Measurements from ENCODE around the gene PRR5. TPM values are rescaled to one million over a fixed set of nuclear protein-coding genes. Genes with fewer than 3 reads are reported as not detected.
"Not testable (repeated sequence)": the region's sequence is repeated elsewhere in the genome, so short reads cannot be mapped to it uniquely, and the experiment has no call there.

The PRR5 gene
- total RNA-seq, 1 donor from 2014 or later, result 9.6 TPM

DNA sequence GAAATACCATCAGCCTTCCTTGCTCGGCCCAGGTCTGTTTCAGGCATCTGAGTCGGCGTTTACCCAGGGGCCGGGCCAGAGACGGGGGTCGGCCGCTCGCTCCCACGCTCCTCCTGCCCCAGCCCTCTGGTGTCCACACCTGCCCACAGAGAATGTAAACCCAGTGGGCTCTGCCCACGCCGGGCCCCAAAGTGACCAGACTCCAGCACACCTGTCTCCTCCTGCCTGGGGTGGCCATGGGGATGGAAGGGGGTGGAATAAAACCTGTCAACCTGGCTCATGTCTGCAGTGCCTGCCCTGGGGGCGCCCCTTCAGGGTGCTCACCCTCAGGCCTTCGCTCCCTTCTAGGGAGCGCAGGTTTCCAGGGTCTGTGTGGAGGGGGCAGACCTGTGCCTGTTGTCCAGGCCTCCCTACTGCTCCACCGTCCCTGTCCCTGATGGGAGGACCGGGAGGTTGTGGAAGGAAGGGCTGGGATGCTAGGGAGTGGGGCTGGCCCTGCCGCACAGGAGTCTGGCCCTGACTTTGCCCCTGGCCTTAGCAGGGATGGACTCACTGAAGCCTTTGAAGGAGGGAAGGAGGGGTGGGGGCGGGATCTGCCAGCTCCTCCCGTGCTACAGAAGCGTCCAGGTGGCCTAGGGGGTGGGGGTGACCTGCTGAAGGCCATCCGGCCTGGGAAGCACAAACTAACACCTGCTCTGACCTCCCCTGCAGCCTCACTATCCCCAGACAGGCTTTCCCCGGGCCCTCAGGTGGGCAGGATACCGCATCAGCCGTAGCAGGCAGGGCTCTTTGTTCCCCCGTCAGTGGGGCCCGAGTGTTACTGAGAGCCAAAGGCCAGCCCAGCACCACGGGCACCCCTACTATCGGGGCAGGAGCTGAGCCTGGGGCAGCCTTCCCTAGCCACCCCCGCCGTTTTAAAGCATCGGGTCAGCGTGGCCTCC, 35.7 kb downstream of the PRR5 start:
- peaks cover 5% of the 10 kb centered on the region for H3K27me3 ChIP-seq (ENCODE audit: low read depth)
- H3K36me3 ChIP-seq, result no peaks in the 10 kb centered on the region
- DNase-seq, result no peak
- H3K4me3 ChIP-seq, result no peak overlapping the region
- no peak for ATAC-seq
- no peak overlapping the region for H3K27ac ChIP-seq
- no peaks in the 10 kb centered on the region for H3K9me3 ChIP-seq
- intact Hi-C loops (cut with DNase I), result no loop called here
- peaks cover 15% of the 10 kb centered on the region for H3K4me1 ChIP-seq
- TF ChIP-seq, protein P1, sequence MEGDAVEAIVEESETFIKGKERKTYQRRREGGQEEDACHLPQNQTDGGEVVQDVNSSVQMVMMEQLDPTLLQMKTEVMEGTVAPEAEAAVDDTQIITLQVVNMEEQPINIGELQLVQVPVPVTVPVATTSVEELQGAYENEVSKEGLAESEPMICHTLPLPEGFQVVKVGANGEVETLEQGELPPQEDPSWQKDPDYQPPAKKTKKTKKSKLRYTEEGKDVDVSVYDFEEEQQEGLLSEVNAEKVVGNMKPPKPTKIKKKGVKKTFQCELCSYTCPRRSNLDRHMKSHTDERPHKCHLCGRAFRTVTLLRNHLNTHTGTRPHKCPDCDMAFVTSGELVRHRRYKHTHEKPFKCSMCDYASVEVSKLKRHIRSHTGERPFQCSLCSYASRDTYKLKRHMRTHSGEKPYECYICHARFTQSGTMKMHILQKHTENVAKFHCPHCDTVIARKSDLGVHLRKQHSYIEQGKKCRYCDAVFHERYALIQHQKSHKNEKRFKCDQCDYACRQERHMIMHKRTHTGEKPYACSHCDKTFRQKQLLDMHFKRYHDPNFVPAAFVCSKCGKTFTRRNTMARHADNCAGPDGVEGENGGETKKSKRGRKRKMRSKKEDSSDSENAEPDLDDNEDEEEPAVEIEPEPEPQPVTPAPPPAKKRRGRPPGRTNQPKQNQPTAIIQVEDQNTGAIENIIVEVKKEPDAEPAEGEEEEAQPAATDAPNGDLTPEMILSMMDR (IDR thresholded peaks at IDR 0.05), result no peak

DNA sequence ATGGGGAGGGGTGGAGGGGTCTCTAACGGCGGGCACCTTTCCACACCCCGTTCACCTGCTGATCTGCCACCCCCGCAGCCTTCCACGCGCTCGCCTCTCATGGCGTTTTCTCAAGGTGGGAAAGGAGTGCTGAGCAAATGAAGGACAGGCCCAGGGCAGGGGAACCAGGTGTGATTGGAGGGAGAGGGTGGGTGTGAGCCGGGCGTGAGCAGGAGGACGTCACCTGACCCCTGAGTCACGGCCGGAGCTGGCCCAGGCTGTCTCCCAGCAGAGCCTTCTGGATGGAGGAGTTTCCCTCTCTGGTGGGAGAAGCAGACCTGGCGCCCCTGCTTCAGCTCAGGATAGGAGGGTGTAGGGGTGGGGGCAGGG, 36.3 kb downstream of the PRR5 start:
- DNase-seq (no peak), ATAC-seq (peak; percentile 42 to 51)
- Histone ChIP-seq H3K9me3 (no peaks in the 10 kb centered on the region), H3K36me3 (no peaks in the 10 kb centered on the region), H3K4me1 (peaks cover 15% of the 10 kb centered on the region), H3K4me3 (no peak overlapping the region), H3K27ac (no peak overlapping the region), H3K27me3 (ENCODE audit: low read depth) (peaks cover 5% of the 10 kb centered on the region)
- intact Hi-C loops (cut with DNase I), result no loop called here
- TF ChIP-seq, protein P1 (IDR thresholded peaks at IDR 0.05), result no peak

DNA sequence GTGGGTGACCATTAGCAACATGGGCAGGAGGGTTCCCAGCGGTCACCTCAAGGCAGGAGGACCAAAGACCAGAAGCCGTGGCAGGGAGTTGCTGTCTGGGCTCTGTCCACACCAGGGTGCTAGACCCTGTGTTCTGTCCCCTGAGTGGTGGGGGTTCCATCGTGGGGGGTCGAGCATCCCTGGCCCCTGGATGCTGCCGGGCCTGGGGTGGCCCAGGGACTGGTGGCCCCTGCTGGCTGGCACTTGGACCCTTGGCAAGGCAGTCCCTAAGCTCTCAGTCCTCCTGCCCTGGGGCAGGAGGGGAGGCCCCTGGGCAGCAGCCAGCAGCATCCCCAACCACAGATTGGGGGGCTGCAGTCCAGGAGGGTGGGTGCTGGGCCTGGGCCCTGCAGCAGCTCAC, 37.0 kb downstream of the PRR5 start:
- intact Hi-C loops (cut with DNase I), result no loop called here
- no peak overlapping the region for H3K27ac ChIP-seq
- no peak for DNase-seq

GRCh38 chr22:44739666-44740065, 37.7 kb downstream of the PRR5 start:
- ATAC-seq, result peak in 1 of 2 donors; percentile 38
- H3K36me3 ChIP-seq; H3K9me3 ChIP-seq; intact Hi-C loops (cut with DNase I); H3K27me3 ChIP-seq (ENCODE audit: low read depth); H3K4me3 ChIP-seq; DNase-seq; H3K27ac ChIP-seq: not testable (repeated sequence)
- H3K4me1 ChIP-seq, result peaks cover 15% of the 10 kb centered on the region

More for the DNA sequence above, 37.0 kb downstream of the PRR5 start:
- H3K27me3 ChIP-seq (ENCODE audit: low read depth), result peaks cover 5% of the 10 kb centered on the region
- no peak overlapping the region for H3K4me3 ChIP-seq
- no peaks in the 10 kb centered on the region for H3K36me3 ChIP-seq
- peaks cover 15% of the 10 kb centered on the region for H3K4me1 ChIP-seq
- H3K9me3 ChIP-seq, result no peaks in the 10 kb centered on the region
- ATAC-seq, result no peak
- TF ChIP-seq, protein P1 (IDR thresholded peaks at IDR 0.05), result no peak

GRCh38 chr22:44740307-44740706, 38.3 kb downstream of the PRR5 start:
- intact Hi-C loops (cut with DNase I), result no loop called here
- Histone ChIP-seq H3K27ac (no peak overlapping the region), H3K27me3 (ENCODE audit: low read depth) (peaks cover 5% of the 10 kb centered on the region), H3K4me3 (no peak overlapping the region), H3K36me3 (no peaks in the 10 kb centered on the region), H3K9me3 (no peaks in the 10 kb centered on the region), H3K4me1 (peaks cover 15% of the 10 kb centered on the region)
- ATAC-seq (no peak), DNase-seq (no peak)
- TF ChIP-seq, protein P1 (IDR thresholded peaks at IDR 0.05), result no peak

GRCh38 chr22:44741929-44742328, 39.9 kb downstream of the PRR5 start:
- ATAC-seq (peak; percentile 75 to 79), DNase-seq (no peak)
- Histone ChIP-seq H3K27me3 (ENCODE audit: low read depth) (peaks cover 5% of the 10 kb centered on the region), H3K9me3 (no peaks in the 10 kb centered on the region), H3K4me3 (no peak overlapping the region), H3K36me3 (no peaks in the 10 kb centered on the region), H3K4me1 (peaks cover 2% of the 10 kb centered on the region), H3K27ac (peak overlapping the region; percentile 36)
- TF ChIP-seq, protein P1 (IDR thresholded peaks at IDR 0.05), result no peak
- intact Hi-C loops (cut with DNase I), result no loop called here

Measured in lower lobe of right lung (tissue), 2 donors.